Measurements from ENCODE around the gene NFKBIL1.
"Not testable (repeated sequence)": the region's sequence is repeated elsewhere in the genome, so short reads cannot be mapped to it uniquely, and the experiment has no call there.

Gene NFKBIL1

GRCh38 chr6:31585491-31585890 is 38.1 kb downstream of the NFKBIL1 start:
- H3K4me3 ChIP-seq (ENCODE audit: low read depth, low read length), result no peak overlapping the region
- CTCF ChIA-PET, result interaction anchor here (0.9 to 31.3 kb wide), 5 partner anchors 8 to 33 kb away, joined by 3 to 1569 read pairs (median 15); partner anchors contain the start of genes ATP6V1G2, DDX39B, LTA and NCR3
- no peak for TF ChIP-seq CTCF (IDR thresholded peaks at IDR 0.05; ENCODE audit: insufficient read depth, low read length, missing control alignments)
- no peak for DNase-seq (ENCODE audit: low read depth, low spot score)
- POLR2A ChIA-PET, result no interaction called here

- TF ChIP-seq CTCF (IDR thresholded peaks at IDR 0.05; ENCODE audit: insufficient read depth, low read length, missing control alignments), result no peak
- CTCF ChIA-PET, result interaction anchor here (1.5 to 31.3 kb wide), 4 partner anchors 9 to 33 kb away, joined by 10 to 1569 read pairs (median 237); partner anchors contain the start of genes ATP6V1G2, DDX39B, LTA and NCR3
- POLR2A ChIA-PET, result no interaction called here
Measured at GRCh38 chr6:31586008-31586407, 38.6 kb downstream of the NFKBIL1 start, which contains the start of gene LST1. TSS of gene LST1 (plus strand) at chr6:31586277. CDS start at chr6:31587300, 1,023 bp downstream.

GRCh38 chr6:31586599-31587281 is 39.3 kb downstream of the NFKBIL1 start:
- no peak overlapping the region for H3K4me3 ChIP-seq (ENCODE audit: low read depth, low read length)
- no peak for DNase-seq (ENCODE audit: low read depth, low spot score)
- POLR2A ChIA-PET, result no interaction called here
- no peak for TF ChIP-seq CTCF (IDR thresholded peaks at IDR 0.05; ENCODE audit: insufficient read depth, low read length, missing control alignments)
- CTCF ChIA-PET, result interaction anchor here (1.5 to 31.3 kb wide), 5 partner anchors 8 to 34 kb away, joined by 10 to 1569 read pairs (median 40); partner anchors contain the start of genes ATP6V1G2, DDX39B, LTA and NCR3

More at GRCh38 chr6:31586008-31586407, 38.6 kb downstream of the NFKBIL1 start, which contains the start of gene LST1:
- no peak within 1 kb of the TSS for H3K4me3 ChIP-seq (ENCODE audit: low read depth, low read length)
- no peak for DNase-seq (ENCODE audit: low read depth, low spot score)

- POLR2A ChIA-PET, result interaction anchor here (0.9 kb wide), 1 partner anchor 47 kb away, joined by 3 read pairs; no protein-coding TSS in a partner anchor
- no peak overlapping the region for H3K4me3 ChIP-seq (ENCODE audit: low read depth, low read length)
- CTCF ChIA-PET, result interaction anchor here (3.4 to 31.3 kb wide), 4 partner anchors 9 to 35 kb away, joined by 15 to 1569 read pairs (median 250); partner anchors contain the start of genes ATP6V1G2, DDX39B, LTA and NCR3
- TF ChIP-seq CTCF (IDR thresholded peaks at IDR 0.05; ENCODE audit: insufficient read depth, low read length, missing control alignments), result no peak
- DNase-seq (ENCODE audit: low read depth, low spot score), result no peak
Measured at GRCh38 chr6:31587791-31588777, 40.7 kb downstream of the NFKBIL1 start.

GRCh38 chr6:31588871-31589650 is 41.7 kb downstream of the NFKBIL1 start:
- POLR2A ChIA-PET, result interaction anchor here (0.9 kb wide), 1 partner anchor 48 kb away, joined by 3 read pairs; no protein-coding TSS in a partner anchor
- H3K4me3 ChIP-seq (ENCODE audit: low read depth, low read length), result no peak overlapping the region
- no peak for DNase-seq (ENCODE audit: low read depth, low spot score)
- CTCF ChIA-PET, result interaction anchor here (1.8 to 31.3 kb wide), 4 partner anchors 8 to 36 kb away, joined by 7 to 1569 read pairs (median 250); partner anchors contain the start of genes ATP6V1G2, DDX39B, LTA and NCR3
- no peak for TF ChIP-seq CTCF (IDR thresholded peaks at IDR 0.05; ENCODE audit: insufficient read depth, low read length, missing control alignments)

- DNase-seq (ENCODE audit: low read depth, low spot score); POLR2A ChIA-PET; H3K4me3 ChIP-seq (ENCODE audit: low read depth, low read length): not testable (repeated sequence)
- CTCF ChIA-PET, result interaction anchor here (1.8 to 31.3 kb wide), 4 partner anchors 7 to 38 kb away, joined by 7 to 1569 read pairs (median 250); partner anchors contain the start of genes ATP6V1G2, DDX39B, LTA and NCR3
Measured at GRCh38 chr6:31590691-31591090, 43.3 kb downstream of the NFKBIL1 start.

Data from AG04449 (cell line).